Measurements from ENCODE around the gene TOP3A.

GRCh38 chr17:18300725-18301480 lies 13.9 kb downstream of the TOP3A start:
- TF ChIP-seq CTCF (IDR thresholded peaks at IDR 0.05) (no peak), POLR2A (IDR thresholded peaks at IDR 0.05) (no peak)
